UCSD-AML1 (cell line): Measurements from ENCODE around the gene CLCA1.

Experiments
- DNase-seq: peaks from one replicate; lab custom pipeline; 2025; ENCODE audit not compliant: unreplicated experiment; lab: John Stamatoyannopoulos, UW

Gene CLCA1

DNA sequence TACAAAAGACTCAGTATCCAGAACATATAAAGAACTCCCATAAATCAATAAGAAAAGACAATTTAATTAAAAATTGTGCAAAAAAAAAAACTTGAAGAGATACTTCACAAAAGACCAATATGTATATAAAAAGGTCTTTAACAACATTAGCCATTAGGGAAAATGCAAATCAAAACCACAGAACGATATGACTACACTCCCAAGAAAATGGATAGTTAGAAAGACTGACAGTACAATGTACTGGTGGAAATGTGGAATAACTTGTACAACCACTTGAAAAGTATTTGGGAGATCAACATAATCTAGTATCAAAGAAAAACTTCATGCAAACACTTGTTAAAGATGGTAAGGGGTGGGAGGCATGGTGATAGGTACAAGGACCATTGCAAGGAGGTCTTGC is 3.9 kb upstream of the CLCA1 start:
- no peak for DNase-seq

GRCh38 chr1:86466109-86466844 is 2.5 kb upstream of the CLCA1 start:
- no peak for DNase-seq

GRCh38 chr1:86466986-86467385 is 1.7 kb upstream of the CLCA1 start:
- DNase-seq: peak; percentile 25

- DNase-seq: no peak
Observed at GRCh38 chr1:86470859-86471258, 2.1 kb downstream of the CLCA1 start.

DNA sequence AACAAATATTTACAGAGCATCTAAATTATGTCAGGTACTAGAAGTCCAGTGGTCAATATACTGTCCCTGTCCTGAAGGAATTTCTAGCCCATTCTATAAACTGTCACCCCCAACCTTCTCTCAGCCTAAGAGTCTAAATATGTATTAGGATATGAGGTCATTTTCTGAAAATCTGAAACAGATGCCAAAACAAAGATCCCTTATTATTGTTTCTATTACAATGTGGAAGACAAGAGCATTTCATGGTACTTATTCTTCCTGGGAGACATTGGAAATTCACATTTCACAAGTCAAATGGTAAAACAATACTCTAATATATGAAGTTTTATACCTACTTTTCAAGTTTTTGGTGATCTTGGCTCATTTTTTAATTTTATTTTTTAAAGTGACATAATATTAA is 2.6 kb downstream of the CLCA1 start:
- no peak for DNase-seq

- DNase-seq: no peak
Observed at GRCh38 chr1:86472152-86472551, 3.4 kb downstream of the CLCA1 start.

- DNase-seq: no peak
Observed at GRCh38 chr1:86472767-86473166, 4.0 kb downstream of the CLCA1 start.

DNA sequence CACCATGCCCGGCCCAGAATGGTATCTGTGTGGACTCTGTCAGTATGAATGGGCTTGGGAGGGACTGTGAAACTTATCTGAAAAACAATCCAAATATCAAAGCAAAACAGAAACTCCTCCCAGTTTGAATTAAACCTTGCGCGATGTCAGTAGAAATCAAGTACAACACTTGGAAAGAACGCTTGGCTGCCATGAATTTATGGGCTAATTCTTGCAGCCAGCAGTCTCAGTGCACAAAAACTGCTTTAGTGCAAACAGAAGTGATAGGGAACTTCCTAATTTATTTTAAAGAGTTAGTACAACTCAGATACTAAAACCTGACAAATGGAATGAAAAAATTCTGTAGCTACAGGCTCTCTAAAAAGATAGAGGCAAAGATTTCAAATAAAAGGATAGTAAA is 8.5 kb downstream of the CLCA1 start:
- no peak for DNase-seq

DNA sequence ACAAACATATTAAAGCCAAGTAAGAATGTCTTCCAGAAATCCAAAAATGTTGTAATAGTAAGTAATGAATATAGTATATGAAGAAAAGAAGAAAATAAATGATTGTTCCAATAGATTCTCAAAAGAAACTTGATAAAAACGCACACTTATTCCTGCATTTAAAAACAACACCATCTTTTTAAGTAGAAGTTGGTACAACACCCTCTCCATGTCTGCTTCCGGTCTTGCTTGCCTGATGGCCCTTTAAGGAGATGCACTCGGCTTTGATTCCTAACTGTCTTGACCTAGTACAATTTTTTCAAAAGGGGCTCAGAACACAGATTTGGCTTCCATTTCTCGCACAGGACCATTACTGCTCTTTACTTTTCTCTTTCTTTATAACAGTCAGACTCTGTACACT is 9.0 kb downstream of the CLCA1 start:
- no peak for DNase-seq

- DNase-seq: no peak
Observed at GRCh38 chr1:86478416-86479156, 9.9 kb downstream of the CLCA1 start.

DNA sequence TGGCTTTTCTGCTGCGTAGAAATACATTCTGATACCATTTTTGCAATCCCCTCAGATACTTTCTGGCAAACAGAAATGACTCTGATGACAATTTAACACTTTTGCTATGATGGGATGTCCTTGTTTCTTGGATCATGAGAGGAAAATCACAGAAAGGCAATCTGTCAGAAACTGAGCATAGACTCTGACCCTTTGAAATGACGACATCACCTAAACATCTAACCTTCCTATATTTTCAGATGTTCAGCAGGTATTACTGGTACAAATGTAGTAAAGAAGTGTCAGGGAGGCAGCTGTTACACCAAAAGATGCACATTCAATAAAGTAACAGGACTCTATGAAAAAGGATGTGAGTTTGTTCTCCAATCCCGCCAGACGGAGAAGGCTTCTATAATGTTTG is 13.2 kb downstream of the CLCA1 start:
- no peak for DNase-seq

DNA sequence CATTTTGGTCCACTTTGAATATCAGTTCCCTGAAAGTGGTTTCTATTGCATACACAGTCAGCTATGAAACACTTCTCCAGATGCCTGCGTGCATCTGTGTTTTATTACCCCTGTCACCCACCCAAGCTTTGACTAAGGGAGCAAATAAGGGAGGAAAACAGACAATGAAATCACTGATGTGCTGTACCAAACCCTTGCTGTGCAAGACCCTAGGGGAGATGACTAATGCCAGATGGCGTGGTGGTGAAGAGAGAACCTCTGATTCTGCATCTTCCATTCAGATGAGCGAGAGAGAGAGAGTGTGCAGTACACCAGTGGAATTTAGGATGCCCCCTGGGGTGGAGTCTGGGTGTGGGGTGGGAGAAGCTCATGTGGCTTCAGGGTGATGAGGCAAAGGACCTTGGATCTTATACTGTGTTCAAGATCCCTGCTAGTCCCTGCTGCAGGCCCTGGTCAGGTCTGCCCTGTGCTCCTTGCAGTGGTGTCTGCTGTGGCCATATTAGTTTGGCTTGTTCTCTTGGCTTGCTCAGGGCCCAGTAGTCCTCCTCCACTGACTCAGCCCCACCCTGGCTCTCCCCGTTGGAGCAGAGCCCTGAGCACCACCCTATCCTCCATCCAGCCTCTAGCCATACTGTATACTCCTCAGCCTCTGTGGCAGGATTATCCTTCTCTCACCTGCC is 18.5 kb downstream of the CLCA1 start:
- no peak for DNase-seq

- no peak for DNase-seq
Observed at GRCh38 chr1:86487811-86488141, 19.0 kb downstream of the CLCA1 start.

DNA sequence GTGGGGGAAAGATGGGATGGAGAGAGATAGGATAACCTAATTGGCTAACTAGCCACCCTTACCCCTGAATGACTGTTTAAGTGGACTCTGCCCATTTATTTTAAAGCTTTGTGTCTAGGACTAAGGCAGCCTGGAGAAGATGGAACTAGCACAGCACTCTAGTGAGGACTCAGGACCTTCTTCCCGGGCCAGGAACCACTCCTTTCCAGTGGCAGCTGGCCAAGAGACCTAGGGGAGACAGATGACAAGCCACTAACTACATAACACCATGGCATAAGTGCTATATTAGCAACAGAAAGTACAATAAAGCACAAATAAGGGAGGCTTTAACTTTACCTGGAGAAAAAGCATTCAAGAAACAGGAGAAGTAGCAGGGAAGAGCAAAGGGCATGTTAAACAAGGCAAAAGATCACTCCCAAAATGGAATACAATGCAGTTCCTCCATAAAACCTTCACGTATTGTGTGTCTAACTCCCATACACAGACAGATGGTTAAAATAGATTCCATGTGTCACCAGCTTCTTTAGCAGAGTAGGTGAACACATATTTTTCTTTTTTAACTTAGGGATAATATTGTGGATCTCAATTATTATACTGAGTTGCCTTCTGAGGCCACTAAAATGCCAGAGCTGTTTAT is 20.6 kb downstream of the CLCA1 start:
- no peak for DNase-seq

GRCh38 chr1:86491171-86491950 is 22.6 kb downstream of the CLCA1 start:
- no peak for DNase-seq

GRCh38 chr1:86498281-86498680 is 29.6 kb downstream of the CLCA1 start:
- no peak for DNase-seq

- no peak for DNase-seq
Observed at GRCh38 chr1:86499987-86500593, 31.4 kb downstream of the CLCA1 start.

DNA sequence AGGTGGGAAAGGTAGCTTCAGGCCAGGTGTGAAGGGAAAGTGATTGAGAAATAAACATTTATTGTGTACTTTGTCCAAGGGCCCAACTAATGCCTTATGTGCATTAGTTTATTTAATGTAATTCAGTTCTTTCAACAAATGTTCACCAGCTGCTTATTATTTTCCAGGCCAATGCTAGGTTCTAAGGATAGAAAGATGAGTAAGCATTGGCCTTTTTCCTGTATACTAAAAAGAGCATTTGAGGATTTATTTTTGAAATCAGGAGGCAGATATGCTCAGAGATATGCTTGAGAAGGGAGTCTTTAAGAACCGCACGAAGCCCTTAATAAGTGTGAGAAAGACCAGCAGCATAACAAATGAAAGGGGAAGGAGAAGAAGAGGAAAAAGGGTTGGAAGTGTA is 32.0 kb downstream of the CLCA1 start:
- no peak for DNase-seq

GRCh38 chr1:86502125-86502646 is 33.5 kb downstream of the CLCA1 start:
- DNase-seq: peak; percentile 20

DNA sequence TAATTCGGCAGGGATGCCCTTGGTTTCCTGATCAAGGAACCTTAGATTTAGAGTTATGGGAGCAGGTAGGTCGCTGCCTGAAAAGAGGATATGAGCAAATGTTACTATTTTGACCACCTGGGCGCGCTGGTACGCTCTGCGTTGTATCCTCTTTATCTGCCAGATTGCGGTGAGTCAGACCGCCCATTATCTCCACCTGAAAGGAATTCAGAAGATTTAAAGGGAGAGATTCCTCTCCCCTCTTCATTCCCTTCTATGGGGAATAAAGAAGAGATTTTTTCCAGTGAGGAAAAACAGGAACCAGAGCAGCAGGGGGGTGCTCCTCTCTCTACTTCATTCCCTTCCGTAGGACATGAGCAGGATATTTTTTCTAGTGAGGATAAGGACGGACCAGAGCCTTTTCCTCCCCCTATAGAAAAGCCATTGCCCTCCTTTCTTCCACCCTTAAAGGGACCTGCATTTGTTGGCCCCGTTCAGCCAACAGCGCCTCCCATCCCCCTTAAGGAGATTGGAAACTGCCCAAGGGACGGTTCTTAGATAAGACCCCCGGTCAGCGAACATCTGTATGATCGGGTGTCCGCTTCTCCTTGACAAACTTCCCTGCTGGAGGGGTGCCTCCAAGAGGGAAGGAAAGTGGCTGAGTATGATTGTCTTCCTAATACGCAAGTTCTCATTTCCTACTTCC is 34.1 kb downstream of the CLCA1 start:
- DNase-seq: no peak
